Smooth muscle cell of the umbilical artery (primary cell): Measurements from ENCODE around the gene STAM. TPM values are rescaled to one million over a fixed set of nuclear protein-coding genes. Genes with fewer than 3 reads are reported as not detected.

Source experiments
- total RNA-seq: library from RNA; depleted of rRNA; stranded (reverse); fragments of >200 nt; gene quantifications from 2 replicates; pipeline ENCODE4 v1.2.3, GENCODE V29; 2014

Gene STAM
- total RNA-seq, result 22.3 and 33.7 TPM in 2 replicates

GRCh38 chr10:17643755-17644484 lies at the start of gene STAM:
Gene STAM, plus strand, starts transcription at chr10:17644151. Its CDS starts 189 bp downstream, at chr10:17644340.

DNA sequence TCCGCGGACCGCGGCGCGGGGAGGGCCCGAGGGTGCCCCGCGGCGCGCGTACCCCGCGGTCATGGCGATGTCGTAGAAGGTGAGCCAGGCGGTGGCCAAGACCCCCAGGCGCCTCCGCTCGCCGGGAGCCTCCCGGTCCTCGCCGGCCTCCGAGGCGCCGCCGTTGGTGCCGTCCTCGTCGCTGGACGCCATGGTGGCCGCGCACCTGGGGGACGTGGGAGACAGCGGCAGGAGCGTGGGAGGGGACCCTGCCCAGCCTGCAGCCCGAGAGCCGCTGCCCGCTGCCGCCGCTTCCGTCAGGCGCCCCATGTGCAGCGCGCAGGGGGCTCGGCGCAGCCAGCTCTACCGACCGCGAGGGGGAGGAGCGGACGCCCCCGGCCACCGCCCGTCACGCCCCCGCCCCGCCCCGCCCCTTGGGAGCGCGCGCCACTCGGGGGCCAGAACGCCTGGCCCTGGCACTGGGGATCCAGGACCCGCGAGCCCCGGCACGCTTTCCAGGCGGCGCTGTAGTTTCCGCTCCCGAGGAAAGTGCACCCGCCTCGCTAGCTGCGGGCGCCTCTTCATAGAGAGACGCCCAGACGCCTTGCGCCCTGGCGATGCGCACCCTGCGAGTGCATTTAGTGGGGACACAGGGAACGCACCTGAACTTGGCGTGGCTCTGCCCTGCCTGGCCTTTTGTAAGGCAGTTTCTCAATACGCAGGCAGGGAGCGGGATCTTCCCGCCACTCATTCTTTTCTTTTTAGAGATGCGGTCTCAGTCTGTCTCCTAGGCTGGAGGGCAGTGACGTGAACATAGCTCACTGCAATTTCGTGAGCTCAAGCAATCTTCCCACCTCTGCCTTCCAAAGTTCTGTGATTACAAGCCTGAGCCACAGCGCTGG lies 26.7 kb upstream of the STAM start, which contains the start of gene HACD1:
Gene HACD1 (minus strand): TSS at position 344 of the 881 bp plus-strand sequence. CDS start 35 bp downstream, at position 309.

DNA sequence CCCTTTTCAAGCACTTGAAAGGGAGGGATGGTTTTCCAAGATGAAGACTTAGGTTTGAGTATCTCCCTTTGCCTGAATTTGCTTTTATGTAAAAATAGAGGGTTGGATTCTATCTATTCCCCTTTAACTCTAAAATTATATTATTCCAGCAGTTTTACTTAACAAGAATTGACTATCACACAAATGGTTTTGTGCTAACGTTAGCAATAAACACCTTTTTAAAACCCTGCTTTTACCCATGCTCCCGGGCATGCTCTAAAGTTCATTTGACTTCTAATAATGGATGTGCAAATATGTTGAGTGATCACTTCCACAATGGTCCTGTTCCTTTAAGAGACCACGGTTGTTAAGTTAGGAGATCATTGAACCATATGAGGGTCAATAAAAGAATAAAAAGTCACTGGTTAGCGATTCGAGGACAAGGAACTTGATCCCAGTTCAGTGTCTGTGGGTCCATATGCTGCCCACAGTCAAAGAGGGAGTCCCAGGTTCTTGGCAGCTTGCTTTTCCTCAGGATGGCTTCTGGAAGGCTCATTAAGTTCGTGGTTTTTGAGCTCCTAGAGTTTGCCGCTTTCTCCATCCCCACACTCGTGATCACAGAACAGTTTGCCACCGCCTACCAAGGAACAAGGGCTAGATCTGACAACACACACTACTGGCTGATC lies 108.0 kb downstream of the STAM start, which contains the start of gene TMEM236:
Gene TMEM236 (plus strand): TSS at position 421 of the 665 bp plus-strand sequence. CDS start 95 bp downstream, at position 516.

Other genes starting within 250 kb of the STAM start
- 0.14 TPM in 1 of 2 replicates, not detected in the other for gene ST8SIA6, start 189.6 kb upstream of the STAM start, total RNA-seq
- gene HACD1, start 26.8 kb upstream of the STAM start, total RNA-seq, result 30.0 and 39.1 TPM in 2 replicates
- under 0.01 and 0.23 TPM in 2 replicates for gene TMEM236, start 108.0 kb downstream of the STAM start, total RNA-seq
- gene MRC1, start 165.2 kb downstream of the STAM start, total RNA-seq, result 0.05 TPM in 1 of 2 replicates, not detected in the other